ENCODE results near the gene IL1RAPL2.

Gene IL1RAPL2

GRCh38 chrX:105483011-105483410 lies 917.0 kb downstream of the IL1RAPL2 start:
- no peak for DNase-seq

GRCh38 chrX:105488716-105489115 lies 922.7 kb downstream of the IL1RAPL2 start:
- no peak for DNase-seq

- no peak for DNase-seq
Measured at GRCh38 chrX:105495376-105495775, 929.4 kb downstream of the IL1RAPL2 start.

- no peak for DNase-seq
Measured at GRCh38 chrX:105502336-105502735, 936.3 kb downstream of the IL1RAPL2 start.

- no peak for DNase-seq
Measured at GRCh38 chrX:105515561-105515960, 949.6 kb downstream of the IL1RAPL2 start.

- no peak for DNase-seq
Measured at GRCh38 chrX:105526431-105526830, 960.4 kb downstream of the IL1RAPL2 start.

- no peak for DNase-seq
Measured at GRCh38 chrX:105527759-105528158, 961.8 kb downstream of the IL1RAPL2 start.

- no peak for DNase-seq
Measured at GRCh38 chrX:105533951-105534350, 968.0 kb downstream of the IL1RAPL2 start.

- DNase-seq: no peak
Measured at GRCh38 chrX:105543283-105543682, 977.3 kb downstream of the IL1RAPL2 start.

GRCh38 chrX:105550043-105550663 lies 984.2 kb downstream of the IL1RAPL2 start:
- no peak for DNase-seq

GRCh38 chrX:105552395-105552794 lies 986.4 kb downstream of the IL1RAPL2 start:
- no peak for DNase-seq

GRCh38 chrX:105553118-105553517 lies 987.1 kb downstream of the IL1RAPL2 start:
- DNase-seq: no peak

GRCh38 chrX:105564501-105564900 lies 998.5 kb downstream of the IL1RAPL2 start:
- no peak for DNase-seq

- no peak for DNase-seq
Measured at GRCh38 chrX:105565856-105566255, 999.9 kb downstream of the IL1RAPL2 start.

- no peak for DNase-seq
Measured at GRCh38 chrX:105567082-105567481, 1001.1 kb downstream of the IL1RAPL2 start.

- no peak for DNase-seq
Measured at GRCh38 chrX:105608745-105609144, 1042.7 kb downstream of the IL1RAPL2 start.

- no peak for DNase-seq
Measured at GRCh38 chrX:105609530-105609929, 1043.5 kb downstream of the IL1RAPL2 start.

- no peak for DNase-seq
Measured at GRCh38 chrX:105610411-105610810, 1044.4 kb downstream of the IL1RAPL2 start.

- no peak for DNase-seq
Measured at GRCh38 chrX:105618393-105619101, 1052.5 kb downstream of the IL1RAPL2 start.

- no peak for DNase-seq
Measured at GRCh38 chrX:105634180-105634579, 1068.2 kb downstream of the IL1RAPL2 start.

GRCh38 chrX:105635794-105636193 lies 1069.8 kb downstream of the IL1RAPL2 start:
- DNase-seq: no peak

- DNase-seq: no peak
Measured at GRCh38 chrX:105636667-105637066, 1070.7 kb downstream of the IL1RAPL2 start.

GRCh38 chrX:105645667-105646357 lies 1079.8 kb downstream of the IL1RAPL2 start:
- no peak for DNase-seq

Measured in activated gamma-delta T cell treated with Interleukin-2 at 50 U/mL for 16 hours (primary cell).